MCF 10A (cell line): ENCODE results near the gene TIPARP. TPM values are rescaled to one million over a fixed set of nuclear protein-coding genes. Genes with fewer than 3 reads are reported as not detected.

ENCODE experiments used
- BruUV-seq: library from RNA; stranded (reverse); fragments of 400-500 nt; replicated peaks from 2 replicates; lab custom pipeline; 2021; lab: Mats Ljungman, UMichigan
- CTCF ChIA-PET: fragments of 300-600 bp; sonication (Branson Sonifier 250); formaldehyde crosslinking; extraction: SDS; loops from one replicate; lab custom pipeline; 2021; ENCODE audit warnings: antibody characterized with exemption, inconsistent platforms; lab: Yijun Ruan, JAX
- POLR2A ChIA-PET: fragments of 300-600, 350-650 bp; sonication (Branson Sonifier 250); formaldehyde crosslinking; extraction: SDS; loops from one replicate; lab custom pipeline; 2020; ENCODE audit warnings: antibody characterized with exemption, inconsistent platforms; lab: Yijun Ruan, JAX
- DNase-seq: peaks from one replicate; pipeline ENCODE4 v3.0.0-alpha.2; 2018; ENCODE audit not compliant: unreplicated experiment
- H3K27ac Mint-ChIP-seq: one replicate; pipeline ENCODE4 v1.8.0; 2022; ENCODE audit warnings: mild to moderate bottlenecking, low read depth, mixed read lengths; ENCODE audit not compliant: unreplicated experiment
- H3K27me3 Mint-ChIP-seq: one replicate; pipeline ENCODE4 v1.8.0; 2022; ENCODE audit warnings: mixed read lengths; ENCODE audit not compliant: insufficient read depth, unreplicated experiment
- H3K36me3 Mint-ChIP-seq: one replicate; pipeline ENCODE4 v1.8.0; 2022; ENCODE audit warnings: mild to moderate bottlenecking, moderate library complexity, mixed read lengths; ENCODE audit not compliant: insufficient read depth, unreplicated experiment
- H3K4me1 Mint-ChIP-seq: one replicate; pipeline ENCODE4 v1.8.0; 2022; ENCODE audit warnings: mixed read lengths; ENCODE audit not compliant: insufficient read depth, unreplicated experiment
- H3K4me3 Mint-ChIP-seq: one replicate; pipeline ENCODE4 v1.8.0; 2022; ENCODE audit warnings: mild to moderate bottlenecking, moderate library complexity, mixed read lengths; ENCODE audit not compliant: unreplicated experiment
- H3K9me3 Mint-ChIP-seq: one replicate; pipeline ENCODE4 v1.8.0; 2022; ENCODE audit warnings: mixed read lengths; ENCODE audit not compliant: unreplicated experiment
- intact Hi-C: fragments of 100-400 bp; cut with micrococcal nuclease; formaldehyde crosslinking; loops from 2 replicates; pipeline ENCODE4 v1.14.1; 2022
- total RNA-seq: library from RNA; stranded (reverse); gene quantifications from 2 replicates; pipeline ENCODE4 v1.2.3, GENCODE V29; 2022
- TF ChIP-seq, protein P1 (sequence below): fragments of 200-600 bp; IDR thresholded peaks from one replicate; pipeline ENCODE4 v1.8.0; 2022; ENCODE audit warnings: antibody characterized with exemption, mild to moderate bottlenecking; ENCODE audit not compliant: unreplicated experiment

TIPARP gene
- total RNA-seq, 1 experiment from 2014 or later, result 50.0 TPM

DNA sequence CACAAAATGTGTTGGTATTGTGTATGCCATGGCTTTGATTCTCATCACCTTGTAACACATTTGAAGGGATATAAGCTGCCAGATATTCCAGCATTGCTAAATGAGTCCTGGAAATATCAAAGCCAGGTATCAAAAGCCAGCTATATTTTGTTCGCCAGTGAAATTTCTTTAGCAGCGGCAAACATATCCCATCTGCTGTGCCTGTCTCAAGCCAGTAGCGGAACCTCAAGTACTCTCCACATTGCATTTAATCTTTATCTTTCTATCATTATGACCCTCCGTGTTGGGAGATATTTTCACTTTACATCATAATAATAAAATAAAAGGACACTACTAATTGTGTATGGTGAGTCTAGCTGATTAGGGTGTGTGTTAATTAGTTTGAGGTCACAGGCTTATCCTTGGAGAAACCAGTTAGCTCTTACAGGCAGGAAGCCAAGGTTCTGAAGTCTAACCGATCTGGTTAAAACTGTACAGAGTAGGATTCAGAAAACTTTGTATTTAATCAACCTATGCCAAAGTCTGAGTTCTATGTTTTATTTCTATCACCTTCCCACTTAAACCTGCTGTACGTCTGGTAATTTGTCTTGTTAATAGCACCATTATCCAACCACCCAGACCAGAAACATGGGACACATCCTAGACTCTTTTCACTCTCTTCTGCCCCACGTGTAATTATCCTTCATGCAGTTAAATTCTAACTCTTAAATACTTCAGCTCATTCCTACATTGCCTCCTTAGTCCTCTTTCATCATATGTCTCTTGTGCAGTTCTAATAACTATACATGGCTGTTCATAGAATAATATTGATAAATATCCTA, 14.5 kb downstream of the TIPARP start:
- TF ChIP-seq, protein P1, sequence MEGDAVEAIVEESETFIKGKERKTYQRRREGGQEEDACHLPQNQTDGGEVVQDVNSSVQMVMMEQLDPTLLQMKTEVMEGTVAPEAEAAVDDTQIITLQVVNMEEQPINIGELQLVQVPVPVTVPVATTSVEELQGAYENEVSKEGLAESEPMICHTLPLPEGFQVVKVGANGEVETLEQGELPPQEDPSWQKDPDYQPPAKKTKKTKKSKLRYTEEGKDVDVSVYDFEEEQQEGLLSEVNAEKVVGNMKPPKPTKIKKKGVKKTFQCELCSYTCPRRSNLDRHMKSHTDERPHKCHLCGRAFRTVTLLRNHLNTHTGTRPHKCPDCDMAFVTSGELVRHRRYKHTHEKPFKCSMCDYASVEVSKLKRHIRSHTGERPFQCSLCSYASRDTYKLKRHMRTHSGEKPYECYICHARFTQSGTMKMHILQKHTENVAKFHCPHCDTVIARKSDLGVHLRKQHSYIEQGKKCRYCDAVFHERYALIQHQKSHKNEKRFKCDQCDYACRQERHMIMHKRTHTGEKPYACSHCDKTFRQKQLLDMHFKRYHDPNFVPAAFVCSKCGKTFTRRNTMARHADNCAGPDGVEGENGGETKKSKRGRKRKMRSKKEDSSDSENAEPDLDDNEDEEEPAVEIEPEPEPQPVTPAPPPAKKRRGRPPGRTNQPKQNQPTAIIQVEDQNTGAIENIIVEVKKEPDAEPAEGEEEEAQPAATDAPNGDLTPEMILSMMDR, result no peak
- no TSS peak for BruUV-seq
- ChIA-PET CTCF (interaction anchor here (0.8 to 1.6 kb wide), 3 partner anchors 394 to 485 kb away, joined by 3 to 5 read pairs (median 3); no protein-coding TSS in a partner anchor), POLR2A (interaction anchor here (0.6 to 6.5 kb wide), 12 partner anchors 8 to 471 kb away, joined by 3 to 122 read pairs (median 4); partner anchors contain the start of genes CCNL1 and TIPARP)
- H3K27me3 Mint-ChIP-seq, result no peaks in the 10 kb centered on the region
- H3K9me3 Mint-ChIP-seq, result no peaks in the 10 kb centered on the region
- peaks cover 61% of the 10 kb centered on the region for H3K36me3 Mint-ChIP-seq
- no peak overlapping the region for H3K4me3 Mint-ChIP-seq
- intact Hi-C loops, result no loop called here
- peaks cover 58% of the 10 kb centered on the region for H3K4me1 Mint-ChIP-seq
- H3K27ac Mint-ChIP-seq, result peak overlapping the region; percentile 57
- no peak for DNase-seq

DNA sequence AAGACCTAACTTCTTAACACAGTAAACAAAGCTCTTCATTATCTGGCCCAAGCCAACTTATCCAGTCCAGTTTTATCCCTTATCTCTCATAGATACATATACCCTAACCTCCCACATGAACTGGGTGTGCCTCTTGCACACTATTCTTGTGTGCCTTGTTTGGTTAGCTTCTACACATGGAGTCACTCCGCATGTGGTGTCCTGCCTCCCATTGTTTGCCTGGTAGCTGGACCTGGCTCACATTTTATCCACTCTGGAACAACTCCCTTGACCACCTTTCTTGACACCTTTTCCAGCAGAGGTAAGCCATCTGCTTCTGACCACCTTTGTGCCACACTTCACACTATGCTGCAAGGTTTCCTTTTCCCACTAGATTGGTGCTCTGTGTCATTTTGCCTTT, 15.2 kb downstream of the TIPARP start:
- H3K36me3 Mint-ChIP-seq, result peaks cover 61% of the 10 kb centered on the region
- DNase-seq, result no peak
- CTCF ChIA-PET, result interaction anchor here (0.6 to 1.6 kb wide), 5 partner anchors 10 to 484 kb away, joined by 3 to 5 read pairs (median 3); no protein-coding TSS in a partner anchor
- H3K4me3 Mint-ChIP-seq, result peak overlapping the region; percentile 38
- H3K27ac Mint-ChIP-seq, result peak overlapping the region; percentile 57
- no peaks in the 10 kb centered on the region for H3K9me3 Mint-ChIP-seq
- H3K27me3 Mint-ChIP-seq, result no peaks in the 10 kb centered on the region
- TF ChIP-seq, protein P1, result no peak
- no TSS peak for BruUV-seq
- peaks cover 58% of the 10 kb centered on the region for H3K4me1 Mint-ChIP-seq
- POLR2A ChIA-PET, result interaction anchor here (0.6 to 6.5 kb wide), 12 partner anchors 8 to 471 kb away, joined by 3 to 122 read pairs (median 3); partner anchors contain the start of genes CCNL1 and TIPARP
- intact Hi-C loops, result loop anchor here (5.0 kb wide), 1 partner anchor 128 kb away; no protein-coding TSS in a partner anchor

DNA sequence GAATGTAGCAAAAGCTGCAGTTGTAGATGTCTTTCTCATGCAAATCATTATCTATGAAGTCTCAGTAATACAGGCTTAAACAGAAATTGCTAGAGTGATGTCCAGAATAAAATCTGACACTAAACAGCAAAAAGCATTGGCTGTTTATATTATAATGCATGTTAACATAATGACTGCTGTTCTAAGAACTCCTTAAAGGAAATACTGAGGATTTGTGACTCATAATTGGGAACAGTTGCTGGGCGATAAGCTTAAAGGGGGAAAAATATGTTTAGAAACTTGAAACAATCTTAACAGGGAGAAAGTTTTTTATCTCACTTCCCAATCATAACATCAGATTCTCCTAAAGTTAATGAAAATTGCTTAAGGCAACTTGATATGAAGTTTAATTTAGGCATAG, 17.5 kb downstream of the TIPARP start:
- BruUV-seq, result no TSS peak
- intact Hi-C loops, result loop anchor here (5.0 kb wide), 1 partner anchor 125 kb away; no protein-coding TSS in a partner anchor
- H3K27ac Mint-ChIP-seq, result peak overlapping the region; percentile 57
- H3K9me3 Mint-ChIP-seq, result no peaks in the 10 kb centered on the region
- TF ChIP-seq, protein P1, result no peak
- ChIA-PET CTCF (interaction anchor here (0.7 kb wide), 1 partner anchor 283 kb away, joined by 3 read pairs; no protein-coding TSS in a partner anchor), POLR2A (interaction anchor here (0.5 to 4.6 kb wide), 10 partner anchors 9 to 468 kb away, joined by 3 to 64 read pairs (median 6); partner anchors contain the start of genes CCNL1, SSR3 and TIPARP)
- H3K36me3 Mint-ChIP-seq, result peaks cover 74% of the 10 kb centered on the region
- DNase-seq, result peak; percentile 47
- H3K4me1 Mint-ChIP-seq, result peaks cover 47% of the 10 kb centered on the region
- no peaks in the 10 kb centered on the region for H3K27me3 Mint-ChIP-seq
- H3K4me3 Mint-ChIP-seq, result peak overlapping the region; percentile 66

DNA sequence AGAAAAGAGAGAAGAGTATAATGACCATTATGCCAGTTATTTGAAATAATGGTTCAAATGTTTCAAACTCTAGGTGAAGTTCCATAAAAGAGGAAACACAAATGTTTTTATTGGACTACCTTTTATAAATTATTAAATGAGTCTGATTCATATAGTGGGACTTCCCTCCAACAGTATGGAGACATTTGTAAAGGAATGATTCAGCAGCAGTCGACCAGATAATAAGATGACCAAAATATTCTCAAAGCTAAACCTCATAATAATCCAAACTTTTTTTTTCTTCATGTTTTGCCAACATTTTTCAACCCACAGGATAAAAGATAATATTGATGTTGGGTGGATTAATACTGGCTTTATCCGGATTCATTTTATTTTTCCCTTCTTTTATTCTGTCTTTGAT, 18.8 kb downstream of the TIPARP start:
- ChIA-PET CTCF (interaction anchor here (0.6 to 0.8 kb wide), 2 partner anchors 18 to 141 kb away, joined by 3 read pairs; no protein-coding TSS in a partner anchor), POLR2A (interaction anchor here (0.6 to 4.6 kb wide), 6 partner anchors 8 to 139 kb away, joined by 3 to 64 read pairs (median 6); partner anchors contain the start of genes SSR3 and TIPARP)
- no TSS peak for BruUV-seq
- peak; percentile 42 for DNase-seq
- Mint-ChIP-seq H3K4me1 (peaks cover 37% of the 10 kb centered on the region), H3K27me3 (no peaks in the 10 kb centered on the region), H3K36me3 (peaks cover 80% of the 10 kb centered on the region), H3K27ac (peak overlapping the region; percentile 57), H3K9me3 (no peaks in the 10 kb centered on the region), H3K4me3 (no peak overlapping the region)
- TF ChIP-seq, protein P1, result no peak
- intact Hi-C loops, result loop anchor here (5.0 kb wide), 1 partner anchor 124 kb away; no protein-coding TSS in a partner anchor
